Caco-2 (cell line): Measurements from ENCODE around the gene CDH2. TPM values are rescaled to one million over a fixed set of nuclear protein-coding genes. Genes with fewer than 3 reads are reported as not detected.

ENCODE experiments used
- BruUV-seq: library from RNA; stranded (reverse); fragments of 400-500 nt; replicated peaks from 2 replicates; lab custom pipeline; 2021; lab: Mats Ljungman, UMichigan
- CTCF ChIA-PET: fragments of 300-600 bp; sonication (Branson Sonifier 250); formaldehyde crosslinking; loops from one replicate; lab custom pipeline; 2022; ENCODE audit warnings: antibody characterized with exemption; lab: Charles Lee
- POLR2A ChIA-PET: fragments of 300-600 bp; sonication (Branson Sonifier 250); formaldehyde crosslinking; loops from one replicate; lab custom pipeline; 2022; ENCODE audit warnings: antibody characterized with exemption; lab: Charles Lee
- DNase-seq, 2 experiments: peaks; one replicate each; pipeline versions ENCODE4 v3.0.0 to v3.0.0-alpha.2; 2020 to 2022
- H3K27me3 ChIP-seq: replicated peaks from 2 replicates; pipeline ENCODE4 v1.6.0; 2011; ENCODE audit warnings: low read length; ENCODE audit not compliant: control insufficient read depth, insufficient read depth
- H3K36me3 ChIP-seq: 2 replicates; pipeline ENCODE4 v1.5.1; 2011; ENCODE audit warnings: low read length; ENCODE audit not compliant: control insufficient read depth, insufficient read depth
- H3K4me1 ChIP-seq: fragments of 250-450 bp; sonication (Bioruptor Pico); 2 replicates; pipeline ENCODE4 v1.5.1; 2020; ENCODE audit warnings: mild to moderate bottlenecking
- H3K4me3 ChIP-seq: 2 replicates; pipeline ENCODE4 v1.5.1; 2011; ENCODE audit warnings: low read depth, mild to moderate bottlenecking, control low read depth, low read length
- H3K9me3 ChIP-seq: fragments of 250-450 bp; sonication (Bioruptor Pico); 2 replicates; pipeline ENCODE4 v1.5.1; 2020; ENCODE audit warnings: mild to moderate bottlenecking, moderate library complexity
- H3K27ac Mint-ChIP-seq: one replicate; pipeline ENCODE4 v1.8.0; 2022; ENCODE audit warnings: mixed read lengths; ENCODE audit not compliant: unreplicated experiment
- H3K27me3 Mint-ChIP-seq: one replicate; pipeline ENCODE4 v1.8.0; 2022; ENCODE audit warnings: mixed read lengths; ENCODE audit not compliant: insufficient read depth, unreplicated experiment
- H3K36me3 Mint-ChIP-seq: one replicate; pipeline ENCODE4 v1.8.0; 2022; ENCODE audit warnings: mild to moderate bottlenecking, mixed read lengths; ENCODE audit not compliant: insufficient read depth, unreplicated experiment
- H3K4me1 Mint-ChIP-seq: one replicate; pipeline ENCODE4 v1.8.0; 2022; ENCODE audit warnings: low read depth, mixed read lengths; ENCODE audit not compliant: unreplicated experiment
- H3K4me3 Mint-ChIP-seq: one replicate; pipeline ENCODE4 v1.8.0; 2022; ENCODE audit warnings: mild to moderate bottlenecking, moderate library complexity, mixed read lengths; ENCODE audit not compliant: unreplicated experiment
- H3K9me3 Mint-ChIP-seq: one replicate; pipeline ENCODE4 v1.8.0; 2022; ENCODE audit warnings: mixed read lengths; ENCODE audit not compliant: unreplicated experiment
- CTCF ChIP-seq, 2 experiments: fragments of 200-600 bp in 1 of 2; IDR thresholded peaks; 1 replicate in 1 of 2; 2 replicates in 1 of 2; pipeline versions ENCODE4 v1.5.1 to v1.8.0; 2011 to 2022; ENCODE audit warnings: antibody characterized with exemption in 1 of 2, control low read depth in 1 of 2, inconsistent platforms in 1 of 2, low read depth in 1 of 2, low read length in 1 of 2, mild to moderate bottlenecking in 1 of 2, moderate library complexity in 1 of 2; ENCODE audit not compliant: insufficient read depth in 1 of 2, severe bottlenecking in 1 of 2, unreplicated experiment in 1 of 2
- intact Hi-C: fragments of 100-400 bp; cut with micrococcal nuclease; formaldehyde crosslinking; loops from one replicate; pipeline ENCODE4 v1.10.0; 2022; ENCODE audit not compliant: unreplicated experiment
- total RNA-seq: library from RNA; stranded (reverse); gene quantifications from 2 replicates; pipeline ENCODE4 v1.2.3, GENCODE V29; 2022

CDH2 gene
- total RNA-seq, 1 experiment from 2014 or later: 1.4 TPM

DNA sequence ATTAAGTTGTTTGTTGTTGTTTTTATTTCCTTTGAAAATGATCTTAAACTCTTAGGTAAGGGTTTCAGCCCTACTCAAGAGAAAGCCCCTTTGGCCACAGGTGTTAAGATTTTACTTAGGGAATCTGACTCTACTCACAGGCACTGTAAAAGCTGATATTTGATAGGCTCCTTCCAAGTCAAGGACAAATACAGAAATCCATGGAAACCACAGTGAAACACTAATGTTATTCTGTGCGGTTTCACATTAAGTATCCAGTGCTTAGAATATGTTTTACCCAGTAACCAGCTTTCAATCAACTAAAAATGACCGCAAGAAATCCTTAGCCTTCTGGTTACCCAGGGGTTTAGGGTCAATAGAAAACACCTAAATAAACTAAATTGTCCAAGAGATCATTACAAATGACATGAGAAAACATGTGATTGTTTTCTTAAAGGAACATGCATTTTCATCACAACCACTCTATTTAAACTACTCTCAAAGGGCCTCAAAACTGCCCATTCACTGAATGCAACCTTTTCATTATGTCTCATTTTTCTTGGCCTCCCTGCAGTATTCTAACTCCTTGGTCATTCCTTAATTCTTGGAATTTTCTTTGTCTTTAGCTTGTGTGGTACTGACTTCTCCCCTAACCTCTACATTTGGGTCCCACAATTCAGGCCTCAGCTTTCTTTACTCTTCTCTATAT lies 56.0 kb downstream of the CDH2 start:
- no peak for DNase-seq
- Mint-ChIP-seq H3K4me3 (no peak overlapping the region), H3K36me3 (no peaks in the 10 kb centered on the region), H3K27me3 (no peaks in the 10 kb centered on the region), H3K9me3 (no peaks in the 10 kb centered on the region), H3K27ac (no peak overlapping the region), H3K4me1 (no peaks in the 10 kb centered on the region)
- CTCF ChIA-PET: no interaction called here
- H3K36me3 ChIP-seq: no peaks in the 10 kb centered on the region
- no peak for TF ChIP-seq CTCF (IDR thresholded peaks at IDR 0.05; ENCODE audit: insufficient read depth in 1 of 2, low read depth in 1 of 2, low read length in 1 of 2, severe bottlenecking in 1 of 2, unreplicated experiment in 1 of 2)
- BruUV-seq: no TSS peak
- intact Hi-C loops: no loop called here
- H3K4me1 ChIP-seq: no peaks in the 10 kb centered on the region
- H3K9me3 ChIP-seq: no peaks in the 10 kb centered on the region
- no peak overlapping the region for H3K4me3 ChIP-seq
- POLR2A ChIA-PET: no interaction called here
- no peaks in the 10 kb centered on the region for H3K27me3 ChIP-seq

DNA sequence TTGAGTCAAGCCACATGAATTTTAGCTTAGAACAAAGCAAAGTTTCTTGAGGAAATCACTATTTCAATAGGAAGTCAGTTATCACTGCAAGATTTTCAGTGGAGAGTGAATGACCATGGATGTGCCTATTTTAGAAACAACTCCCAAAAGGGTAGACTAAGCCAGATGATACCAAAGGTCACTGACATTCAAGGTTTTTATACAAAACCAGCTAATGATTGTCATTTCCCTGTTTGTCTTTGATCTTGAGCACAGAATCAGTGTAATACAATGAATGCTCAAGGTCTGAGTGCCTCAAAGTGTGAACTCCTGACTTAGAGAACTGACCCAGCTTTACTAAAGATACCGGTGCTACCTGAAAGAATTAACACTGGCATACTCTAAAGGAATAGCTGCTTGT lies 60.5 kb downstream of the CDH2 start:
- ChIA-PET CTCF (no interaction called here), POLR2A (no interaction called here)
- no peak for TF ChIP-seq CTCF (IDR thresholded peaks at IDR 0.05; ENCODE audit: insufficient read depth in 1 of 2, low read depth in 1 of 2, low read length in 1 of 2, severe bottlenecking in 1 of 2, unreplicated experiment in 1 of 2)
- Mint-ChIP-seq H3K36me3 (no peaks in the 10 kb centered on the region), H3K27ac (no peak overlapping the region), H3K27me3 (no peaks in the 10 kb centered on the region), H3K4me1 (peaks cover 15% of the 10 kb centered on the region), H3K4me3 (no peak overlapping the region), H3K9me3 (no peaks in the 10 kb centered on the region)
- H3K36me3 ChIP-seq: no peaks in the 10 kb centered on the region
- H3K9me3 ChIP-seq: no peaks in the 10 kb centered on the region
- peaks cover 14% of the 10 kb centered on the region; the same call in 1 of the 2 replicates for H3K4me1 ChIP-seq
- H3K27me3 ChIP-seq: no peaks in the 10 kb centered on the region
- intact Hi-C loops: no loop called here
- DNase-seq: no peak
- BruUV-seq: no TSS peak
- H3K4me3 ChIP-seq: no peak overlapping the region

- no peak overlapping the region for H3K27ac Mint-ChIP-seq
- no peaks in the 10 kb centered on the region for H3K9me3 ChIP-seq
- H3K4me3 ChIP-seq: no peak overlapping the region
- peaks cover 16% of the 10 kb centered on the region; the same call in 1 of the 2 replicates for H3K4me1 ChIP-seq
- H3K27me3 ChIP-seq: no peaks in the 10 kb centered on the region
- CTCF ChIA-PET: no interaction called here
- no peak for TF ChIP-seq CTCF (IDR thresholded peaks at IDR 0.05; ENCODE audit: insufficient read depth in 1 of 2, low read depth in 1 of 2, low read length in 1 of 2, severe bottlenecking in 1 of 2, unreplicated experiment in 1 of 2)
- intact Hi-C loops: no loop called here
- no TSS peak for BruUV-seq
- H3K36me3 Mint-ChIP-seq: no peaks in the 10 kb centered on the region
- DNase-seq: no peak
- no peaks in the 10 kb centered on the region for H3K27me3 Mint-ChIP-seq
- H3K9me3 Mint-ChIP-seq: no peaks in the 10 kb centered on the region
- no peak overlapping the region for H3K4me3 Mint-ChIP-seq
- POLR2A ChIA-PET: no interaction called here
- no peaks in the 10 kb centered on the region for H3K36me3 ChIP-seq
- peaks cover 15% of the 10 kb centered on the region for H3K4me1 Mint-ChIP-seq
Measured at GRCh38 chr18:28115149-28115550, 61.8 kb downstream of the CDH2 start.
